A673 (cell line): ENCODE data around the gene DCAF7. TPM values are rescaled to one million over a fixed set of nuclear protein-coding genes. Genes with fewer than 3 reads are reported as not detected.

Experiments
- BruUV-seq: library from RNA; stranded (reverse); fragments of 400-500 nt; replicated peaks from 2 replicates; lab custom pipeline; 2021; lab: Mats Ljungman, UMichigan
- CTCF ChIA-PET: fragments of 300-600 bp; sonication (Branson Sonifier 250); formaldehyde crosslinking; loops from one replicate; lab custom pipeline; 2022; ENCODE audit warnings: antibody characterized with exemption; lab: Charles Lee
- POLR2A ChIA-PET: fragments of 300-600 bp; sonication (Branson Sonifier 250); formaldehyde crosslinking; loops from one replicate; lab custom pipeline; 2022; ENCODE audit warnings: antibody characterized with exemption; ENCODE audit not compliant: low non-redundant PET; lab: Charles Lee
- DNase-seq: peaks from one replicate; pipeline ENCODE4 v3.0.0-alpha.2; 2015; ENCODE audit warnings: low spot score
- H3K27ac ChIP-seq: fragments of 200-600 bp; sonication (generic); 2 replicates; pipeline ENCODE4 v1.5.1; 2016; ENCODE audit warnings: mixed run types, low read depth, mild to moderate bottlenecking, mixed read lengths, antibody characterized with exemption, low read length; ENCODE audit not compliant: poor library complexity, severe bottlenecking
- H3K27me3 ChIP-seq: fragments of 200-600 bp; sonication (generic); replicated peaks from 2 replicates; pipeline ENCODE4 v1.6.1; 2017; ENCODE audit warnings: mixed run types, low read depth, mild to moderate bottlenecking, mixed read lengths, antibody characterized with exemption, low read length; ENCODE audit not compliant: insufficient read depth, poor library complexity
- H3K36me3 ChIP-seq: fragments of 200-600 bp; sonication (generic); 2 replicates; pipeline ENCODE4 v1.6.1; 2016; ENCODE audit warnings: mixed run types, mild to moderate bottlenecking, mixed read lengths, antibody characterized with exemption, low read length; ENCODE audit not compliant: insufficient read depth, poor library complexity, severe bottlenecking
- H3K4me1 ChIP-seq: fragments of 200-600 bp; sonication (generic); 2 replicates; pipeline ENCODE4 v1.6.1; 2017; ENCODE audit warnings: mixed run types, mild to moderate bottlenecking, mixed read lengths, antibody characterized with exemption, low read length; ENCODE audit not compliant: insufficient read depth, poor library complexity, severe bottlenecking
- H3K4me3 ChIP-seq: fragments of 200-600 bp; sonication (generic); 2 replicates; pipeline ENCODE4 v1.5.1; 2016; ENCODE audit warnings: low read depth, mixed run types, mild to moderate bottlenecking, mixed read lengths, low read length; ENCODE audit not compliant: poor library complexity, severe bottlenecking
- H3K9me3 ChIP-seq: fragments of 200-600 bp; sonication (generic); 2 replicates; pipeline ENCODE4 v1.6.1; 2016; ENCODE audit warnings: mixed run types, low read depth, mild to moderate bottlenecking, mixed read lengths, antibody characterized with exemption, low read length; ENCODE audit not compliant: poor library complexity, severe bottlenecking
- CTCF ChIP-seq: fragments of 300-800, 200-600 bp; sonication (generic); conservative IDR thresholded peaks from 2 replicates; pipeline ENCODE4 v1.5.1; 2017; ENCODE audit warnings: low read depth, mild to moderate bottlenecking, antibody characterized with exemption, low read length, moderate library complexity, mixed read lengths
- EZH2 ChIP-seq: fragments of 200-600 bp; sonication (generic); IDR thresholded peaks from 2 replicates; pipeline ENCODE4 v1.6.1; 2017; ENCODE audit warnings: borderline replicate concordance, low read depth, mild to moderate bottlenecking, mixed read lengths, antibody characterized with exemption, low read length; ENCODE audit not compliant: poor library complexity, severe bottlenecking
- intact Hi-C: fragments of 100-400 bp; cut with micrococcal nuclease; formaldehyde crosslinking; loops from one replicate; pipeline ENCODE4 v1.10.0; 2022; ENCODE audit not compliant: unreplicated experiment
- total RNA-seq: library from RNA; stranded (reverse); gene quantifications from 2 replicates; pipeline ENCODE4 v1.2.3, GENCODE V29; 2021

The DCAF7 gene
- total RNA-seq, 1 experiment from 2014 or later: 116 TPM

DNA sequence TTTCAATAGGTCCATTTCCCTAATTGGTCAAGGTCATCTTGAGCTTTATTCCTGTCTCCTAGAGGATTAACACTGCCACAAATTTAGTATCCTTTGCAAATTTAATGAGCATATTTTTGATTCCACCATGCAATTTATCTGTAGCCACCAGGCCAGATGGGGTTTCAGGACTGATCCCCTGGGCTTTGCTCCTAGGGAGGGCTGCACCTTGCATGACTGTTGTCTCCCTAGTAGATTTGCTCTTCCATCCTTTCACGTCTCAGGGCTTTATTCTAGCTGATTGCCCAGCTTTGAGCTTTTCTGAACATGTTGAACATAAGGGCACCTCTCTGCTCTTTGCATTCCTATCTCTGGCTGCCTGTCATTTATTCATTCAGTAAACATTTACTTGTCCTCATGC is 34.9 kb upstream of the DCAF7 start:
- BruUV-seq: no TSS peak
- H3K4me3 ChIP-seq: no peak overlapping the region
- H3K27ac ChIP-seq: no peak overlapping the region
- DNase-seq: no peak
- no peak for TF ChIP-seq CTCF
- TF ChIP-seq EZH2: no peak
- ChIA-PET POLR2A (no interaction called here), CTCF (no interaction called here)
- intact Hi-C loops: no loop called here
- H3K9me3 ChIP-seq: no peaks in the 10 kb centered on the region
- no peaks in the 10 kb centered on the region for H3K36me3 ChIP-seq
- no peaks in the 10 kb centered on the region for H3K4me1 ChIP-seq
- H3K27me3 ChIP-seq: peaks cover 3% of the 10 kb centered on the region

DNA sequence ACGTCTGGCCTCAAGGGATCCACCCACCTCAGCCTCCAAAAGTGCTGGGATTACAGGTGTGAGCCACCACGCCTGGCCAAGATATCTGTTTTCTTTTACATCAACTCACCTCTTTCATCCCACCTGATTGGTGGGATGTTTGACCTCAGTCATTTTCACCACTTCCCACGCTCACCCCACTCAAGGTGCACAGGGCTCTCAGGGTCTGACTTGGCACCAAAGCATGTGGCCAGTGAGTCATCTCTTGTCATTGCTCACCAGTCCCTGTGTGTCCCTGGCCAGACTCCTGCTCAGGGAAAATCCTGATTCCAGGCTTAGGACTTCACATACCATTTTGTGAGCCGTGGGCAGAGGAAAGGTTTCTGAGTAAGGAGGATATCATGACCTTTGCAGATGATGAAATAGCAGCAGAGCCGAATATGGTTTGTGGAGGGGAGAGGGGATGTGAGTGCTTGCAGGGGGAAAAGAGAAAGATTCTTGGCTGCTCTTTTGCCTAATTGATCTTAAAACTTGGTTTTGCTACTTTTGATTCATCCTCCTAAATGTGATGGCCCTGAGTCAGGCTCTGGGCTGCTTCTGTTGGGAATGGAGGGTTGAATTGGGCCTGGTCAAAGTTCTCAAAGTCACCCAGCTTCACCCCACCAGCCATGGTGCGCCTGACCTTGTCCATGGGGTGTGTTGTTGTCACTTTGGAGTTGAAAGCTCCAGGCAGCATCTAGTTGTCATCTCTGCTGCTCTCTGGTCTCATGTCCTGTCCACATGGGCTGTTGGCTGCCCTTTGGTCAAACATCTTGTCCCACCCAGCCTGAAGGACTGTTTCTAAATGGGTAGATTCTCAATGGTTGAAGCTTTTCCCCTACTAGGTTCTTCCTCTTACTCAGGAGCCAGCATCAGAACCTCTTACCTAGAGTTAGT is 33.1 kb upstream of the DCAF7 start:
- Histone ChIP-seq H3K27ac (no peak overlapping the region), H3K9me3 (no peaks in the 10 kb centered on the region), H3K27me3 (peaks cover 3% of the 10 kb centered on the region), H3K36me3 (no peaks in the 10 kb centered on the region), H3K4me1 (no peaks in the 10 kb centered on the region), H3K4me3 (no peak overlapping the region)
- TF ChIP-seq CTCF (no peak), EZH2 (no peak)
- ChIA-PET POLR2A (no interaction called here), CTCF (no interaction called here)
- intact Hi-C loops: no loop called here
- DNase-seq: no peak
- BruUV-seq: no TSS peak

DNA sequence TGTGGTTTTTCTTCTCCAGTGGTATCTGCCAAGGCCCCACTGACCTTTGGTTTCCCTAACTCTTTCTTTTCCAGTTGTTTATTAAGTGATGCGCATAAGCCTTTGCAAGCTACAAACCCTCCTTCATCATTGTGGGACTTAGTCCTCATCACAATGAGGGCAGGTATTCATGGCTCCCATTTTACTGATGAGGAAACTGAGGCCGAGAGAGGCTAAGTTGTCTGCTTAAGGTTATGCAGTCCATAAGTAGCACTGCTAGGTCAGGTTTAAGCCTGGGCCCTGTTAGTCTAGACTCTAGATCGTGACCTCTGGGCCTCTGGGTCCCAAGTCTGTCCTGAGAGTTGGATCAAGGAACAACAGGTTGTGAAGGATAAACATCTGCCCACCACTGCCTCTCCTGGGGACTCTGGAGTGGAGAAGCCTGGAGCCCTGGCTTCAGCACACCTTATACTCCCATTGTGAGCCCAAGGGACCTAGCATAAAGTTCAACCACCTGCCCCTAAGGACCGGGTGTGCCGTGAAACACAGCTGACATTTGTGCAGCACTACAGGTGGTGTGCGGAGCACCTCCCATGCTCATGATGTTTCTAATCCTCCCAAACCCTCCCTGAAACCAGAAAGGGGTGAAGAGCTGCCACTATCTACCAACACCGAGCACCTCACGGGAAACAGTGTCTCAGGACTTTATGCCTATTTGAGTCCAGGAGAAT is 32.3 kb upstream of the DCAF7 start:
- ChIA-PET CTCF (no interaction called here), POLR2A (no interaction called here)
- intact Hi-C loops: no loop called here
- Histone ChIP-seq H3K36me3 (no peaks in the 10 kb centered on the region), H3K4me1 (no peaks in the 10 kb centered on the region), H3K9me3 (no peaks in the 10 kb centered on the region), H3K27me3 (peaks cover 3% of the 10 kb centered on the region), H3K4me3 (no peak overlapping the region), H3K27ac (no peak overlapping the region)
- TF ChIP-seq EZH2 (no peak), CTCF (no peak)
- no peak for DNase-seq
- no TSS peak for BruUV-seq
